HepG2 (cell line): ENCODE results near the gene GLIS2. TPM values are rescaled to one million over a fixed set of nuclear protein-coding genes. Genes with fewer than 3 reads are reported as not detected.
A peak's percentile ranks its signal among the peaks of the same experiment; 100 is the strongest.

Experiments used
- ARNTL ChIP-seq: sonication (generic); formaldehyde crosslinking; IDR thresholded peaks from 2 replicates; pipeline ENCODE4 v1.4.0; 2020; ENCODE audit warnings: mild to moderate bottlenecking, missing genetic modification reagents
- CENPX ChIP-seq: sonication (generic); formaldehyde crosslinking; IDR thresholded peaks from 2 replicates; pipeline ENCODE4 v1.9.0; 2021; ENCODE audit warnings: mild to moderate bottlenecking, missing genetic modification reagents, moderate library complexity
- FOXJ3 ChIP-seq: sonication (generic); formaldehyde crosslinking; IDR thresholded peaks from 2 replicates; pipeline ENCODE4 v1.4.0; 2020; ENCODE audit warnings: missing genetic modification reagents, mild to moderate bottlenecking, borderline replicate concordance
- IKZF1 ChIP-seq: fragments of 450-650 bp; IDR thresholded peaks from 2 replicates; pipeline ENCODE4 v1.7.1; 2016
- IRX3 ChIP-seq: sonication (generic); formaldehyde crosslinking; IDR thresholded peaks from 2 replicates; pipeline ENCODE4 v1.8.1; 2023; ENCODE audit warnings: mild to moderate bottlenecking, low read depth, missing genetic modification reagents, borderline replicate concordance
- KLF9 ChIP-seq: IDR thresholded peaks from 2 replicates; pipeline ENCODE4 v1.6.1; 2016; ENCODE audit warnings: low read depth
- MIXL1 ChIP-seq: IDR thresholded peaks from 2 replicates; pipeline ENCODE4 v1.6.1; 2016
- NKX3-1 ChIP-seq: sonication (generic); formaldehyde crosslinking; IDR thresholded peaks from 2 replicates; pipeline ENCODE4 v1.5.0; 2020; ENCODE audit warnings: missing genetic modification reagents
- POLR2AphosphoS2 ChIP-seq: IDR thresholded peaks from 2 replicates; pipeline ENCODE4 v1.6.1; 2011; ENCODE audit warnings: low read depth, low read length, improper control_type of control experiment
- RFXANK ChIP-seq: IDR thresholded peaks from 2 replicates; pipeline ENCODE4 v1.6.1; 2016
- RFXAP ChIP-seq: sonication (generic); formaldehyde crosslinking; IDR thresholded peaks from 2 replicates; pipeline ENCODE4 v1.4.0; 2020; ENCODE audit warnings: missing genetic modification reagents, borderline replicate concordance
- RXRB ChIP-seq: IDR thresholded peaks from 2 replicates; pipeline ENCODE4 v1.6.1; 2016; ENCODE audit warnings: borderline replicate concordance, missing genetic modification reagents, missing compliant biosample characterization
- SALL2 ChIP-seq: sonication (generic); formaldehyde crosslinking; IDR thresholded peaks from 2 replicates; pipeline ENCODE4 v1.8.1; 2023; ENCODE audit warnings: mild to moderate bottlenecking, missing genetic modification reagents, inconsistent platforms
- SMC3 ChIP-seq: IDR thresholded peaks from 2 replicates; pipeline ENCODE4 v1.6.1; 2011; ENCODE audit warnings: low read length, improper control_type of control experiment
- ZBTB38 ChIP-seq: sonication (generic); formaldehyde crosslinking; IDR thresholded peaks from 2 replicates; pipeline ENCODE4 v1.5.1; 2020; ENCODE audit warnings: mild to moderate bottlenecking, missing genetic modification reagents
- ZNF563 ChIP-seq: sonication (generic); formaldehyde crosslinking; IDR thresholded peaks from 2 replicates; pipeline ENCODE4 v1.8.0; 2022; ENCODE audit warnings: mild to moderate bottlenecking, moderate library complexity, missing genetic modification reagents
- ZNF777 ChIP-seq: sonication (generic); formaldehyde crosslinking; IDR thresholded peaks from 2 replicates; pipeline ENCODE4 v1.4.0; 2020; ENCODE audit warnings: missing genetic modification reagents
- ZNF788 ChIP-seq: sonication (generic); formaldehyde crosslinking; IDR thresholded peaks from 2 replicates; pipeline ENCODE4 v1.5.0; 2020; ENCODE audit warnings: mild to moderate bottlenecking, missing genetic modification reagents, borderline replicate concordance
- ZNF883 ChIP-seq: sonication (generic); formaldehyde crosslinking; IDR thresholded peaks from 2 replicates; pipeline ENCODE4 v1.5.1; 2020; ENCODE audit warnings: mild to moderate bottlenecking, missing genetic modification reagents; ENCODE audit errors: not compliant biosample characterization
- ZNF891 ChIP-seq: sonication (generic); formaldehyde crosslinking; IDR thresholded peaks from 2 replicates; pipeline ENCODE4 v1.5.0; 2020; ENCODE audit warnings: mild to moderate bottlenecking, missing genetic modification reagents
- ZZZ3 ChIP-seq: sonication (generic); formaldehyde crosslinking; IDR thresholded peaks from 2 replicates; pipeline ENCODE4 v1.4.0; 2020; ENCODE audit warnings: missing genetic modification reagents, mild to moderate bottlenecking, borderline replicate concordance
- polyA plus RNA-seq, 8 experiments: library from polyadenylated mRNA; depleted of rRNA in 3 of 8; stranded (reverse) in 7 of 8; unstranded in 1 of 8; fragments of >200 nt; fragmentation: Illumina TruSeq in 4 of 8; extraction: Trizol in 4 of 8; gene quantifications; 2 replicates each; pipeline versions ENCODE4 v1.2.1 to v1.2.3, GENCODE V29; 2011 to 2016; ENCODE audit warnings: low read depth in 4 of 8, missing spikeins in 1 of 8, mixed read lengths in 1 of 8; ENCODE audit not compliant: insufficient read depth in 1 of 8
- total RNA-seq, 5 experiments: library from RNA; depleted of rRNA; stranded (reverse); fragments of >200 nt; fragmentation: Illumina TruSeq; extraction: Trizol; gene quantifications; 2 replicates each; pipeline ENCODE4 v1.2.3, GENCODE V29; 2016; ENCODE audit warnings: low read depth in 1 of 5
- TF ChIP-seq, protein P1 (sequence below): IDR thresholded peaks from 2 replicates; pipeline ENCODE4 v1.6.1; 2016
- TF ChIP-seq, protein P2 (sequence below): sonication (generic); formaldehyde crosslinking; IDR thresholded peaks from 2 replicates; pipeline ENCODE4 v1.4.0; 2020; ENCODE audit warnings: missing genetic modification reagents
- TF ChIP-seq, protein P3 (sequence below): sonication (generic); formaldehyde crosslinking; IDR thresholded peaks from 2 replicates; pipeline ENCODE4 v1.4.0; 2020; ENCODE audit warnings: missing genetic modification reagents
- TF ChIP-seq, protein P4 (sequence below): sonication (generic); formaldehyde crosslinking; IDR thresholded peaks from 2 replicates; pipeline ENCODE4 v1.4.0; 2020; ENCODE audit warnings: mild to moderate bottlenecking, missing genetic modification reagents

The GLIS2 gene
- total and polyA plus RNA-seq, 2 of the 13 experiments (the other 11 are each of a cell fraction or from before 2014, with no cell fraction given): 0.28 to 0.29 TPM

DNA sequence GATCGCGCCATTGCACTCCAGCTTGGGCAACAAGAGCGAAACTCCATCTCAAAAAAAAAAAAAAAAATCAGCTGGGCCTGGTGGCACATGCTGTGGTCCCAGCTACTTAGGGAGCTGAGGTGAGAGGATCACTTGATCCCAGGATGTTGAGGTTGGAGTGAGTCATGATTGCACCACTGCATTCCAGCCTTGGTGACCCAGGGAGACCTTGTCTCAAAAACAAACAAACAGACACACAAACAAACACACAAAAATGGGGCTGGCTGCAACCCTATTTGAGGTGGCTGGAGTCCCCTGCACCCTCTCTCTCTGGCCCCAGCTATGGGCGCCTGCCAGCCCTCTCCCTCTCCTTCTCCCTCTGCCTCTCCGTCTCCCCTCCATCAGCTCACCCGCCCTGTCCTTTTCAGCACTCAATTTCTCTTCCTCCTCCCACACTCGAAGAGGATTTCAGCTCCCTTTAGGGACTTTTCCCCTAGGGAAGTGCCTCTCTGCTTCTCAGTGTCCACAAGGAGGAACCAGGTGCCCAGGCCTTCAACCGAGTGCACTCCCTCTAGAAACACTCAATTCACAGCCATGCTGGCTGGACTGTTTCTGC lies 25.5 kb upstream of the GLIS2 start (continued):
- TF ChIP-seq NKX3-1 (no peak), SMC3 (no peak; the same call in 1 of the 2 replicates), RFXANK (no peak), POLR2AphosphoS2 (no peak), IRX3 (CRISPR knock-in tag) (no peak), ZNF777 (no peak), ZZZ3 (no peak), ZNF788 (CRISPR knock-in tag) (no peak), ZNF891 (CRISPR knock-in tag) (no peak), KLF9 (CRISPR knock-in tag) (no peak), ZBTB38 (CRISPR knock-in tag) (peak; percentile 41; the same call in 1 of the 2 replicates), ZNF883 (CRISPR knock-in tag) (no peak), RXRB (CRISPR knock-in tag) (peak; percentile 81), CENPX (CRISPR knock-in tag) (no peak), RFXAP (CRISPR knock-in tag) (no peak), ZNF563 (CRISPR knock-in tag) (no peak; the same call in 1 of the 2 replicates), FOXJ3 (CRISPR knock-in tag) (no peak), IKZF1 (no peak), MIXL1 (CRISPR knock-in tag) (no peak), ARNTL (CRISPR knock-in tag) (no peak), SALL2 (CRISPR knock-in tag) (no peak)
- TF ChIP-seq, protein P1, sequence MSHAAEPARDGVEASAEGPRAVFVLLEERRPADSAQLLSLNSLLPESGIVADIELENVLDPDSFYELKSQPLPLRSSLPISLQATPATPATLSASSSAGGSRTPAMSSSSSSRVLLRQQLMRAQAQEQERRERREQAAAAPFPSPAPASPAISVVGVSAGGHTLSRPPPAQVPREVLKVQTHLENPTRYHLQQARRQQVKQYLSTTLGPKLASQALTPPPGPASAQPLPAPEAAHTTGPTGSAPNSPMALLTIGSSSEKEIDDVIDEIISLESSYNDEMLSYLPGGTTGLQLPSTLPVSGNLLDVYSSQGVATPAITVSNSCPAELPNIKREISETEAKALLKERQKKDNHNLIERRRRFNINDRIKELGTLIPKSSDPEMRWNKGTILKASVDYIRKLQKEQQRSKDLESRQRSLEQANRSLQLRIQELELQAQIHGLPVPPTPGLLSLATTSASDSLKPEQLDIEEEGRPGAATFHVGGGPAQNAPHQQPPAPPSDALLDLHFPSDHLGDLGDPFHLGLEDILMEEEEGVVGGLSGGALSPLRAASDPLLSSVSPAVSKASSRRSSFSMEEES (CRISPR knock-in tag): peak; percentile 73
- TF ChIP-seq, protein P2, sequence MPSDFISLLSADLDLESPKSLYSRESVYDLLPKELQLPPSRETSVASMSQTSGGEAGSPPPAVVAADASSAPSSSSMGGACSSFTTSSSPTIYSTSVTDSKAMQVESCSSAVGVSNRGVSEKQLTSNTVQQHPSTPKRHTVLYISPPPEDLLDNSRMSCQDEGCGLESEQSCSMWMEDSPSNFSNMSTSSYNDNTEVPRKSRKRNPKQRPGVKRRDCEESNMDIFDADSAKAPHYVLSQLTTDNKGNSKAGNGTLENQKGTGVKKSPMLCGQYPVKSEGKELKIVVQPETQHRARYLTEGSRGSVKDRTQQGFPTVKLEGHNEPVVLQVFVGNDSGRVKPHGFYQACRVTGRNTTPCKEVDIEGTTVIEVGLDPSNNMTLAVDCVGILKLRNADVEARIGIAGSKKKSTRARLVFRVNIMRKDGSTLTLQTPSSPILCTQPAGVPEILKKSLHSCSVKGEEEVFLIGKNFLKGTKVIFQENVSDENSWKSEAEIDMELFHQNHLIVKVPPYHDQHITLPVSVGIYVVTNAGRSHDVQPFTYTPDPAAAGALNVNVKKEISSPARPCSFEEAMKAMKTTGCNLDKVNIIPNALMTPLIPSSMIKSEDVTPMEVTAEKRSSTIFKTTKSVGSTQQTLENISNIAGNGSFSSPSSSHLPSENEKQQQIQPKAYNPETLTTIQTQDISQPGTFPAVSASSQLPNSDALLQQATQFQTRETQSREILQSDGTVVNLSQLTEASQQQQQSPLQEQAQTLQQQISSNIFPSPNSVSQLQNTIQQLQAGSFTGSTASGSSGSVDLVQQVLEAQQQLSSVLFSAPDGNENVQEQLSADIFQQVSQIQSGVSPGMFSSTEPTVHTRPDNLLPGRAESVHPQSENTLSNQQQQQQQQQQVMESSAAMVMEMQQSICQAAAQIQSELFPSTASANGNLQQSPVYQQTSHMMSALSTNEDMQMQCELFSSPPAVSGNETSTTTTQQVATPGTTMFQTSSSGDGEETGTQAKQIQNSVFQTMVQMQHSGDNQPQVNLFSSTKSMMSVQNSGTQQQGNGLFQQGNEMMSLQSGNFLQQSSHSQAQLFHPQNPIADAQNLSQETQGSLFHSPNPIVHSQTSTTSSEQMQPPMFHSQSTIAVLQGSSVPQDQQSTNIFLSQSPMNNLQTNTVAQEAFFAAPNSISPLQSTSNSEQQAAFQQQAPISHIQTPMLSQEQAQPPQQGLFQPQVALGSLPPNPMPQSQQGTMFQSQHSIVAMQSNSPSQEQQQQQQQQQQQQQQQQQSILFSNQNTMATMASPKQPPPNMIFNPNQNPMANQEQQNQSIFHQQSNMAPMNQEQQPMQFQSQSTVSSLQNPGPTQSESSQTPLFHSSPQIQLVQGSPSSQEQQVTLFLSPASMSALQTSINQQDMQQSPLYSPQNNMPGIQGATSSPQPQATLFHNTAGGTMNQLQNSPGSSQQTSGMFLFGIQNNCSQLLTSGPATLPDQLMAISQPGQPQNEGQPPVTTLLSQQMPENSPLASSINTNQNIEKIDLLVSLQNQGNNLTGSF: no peak
- TF ChIP-seq, protein P3, sequence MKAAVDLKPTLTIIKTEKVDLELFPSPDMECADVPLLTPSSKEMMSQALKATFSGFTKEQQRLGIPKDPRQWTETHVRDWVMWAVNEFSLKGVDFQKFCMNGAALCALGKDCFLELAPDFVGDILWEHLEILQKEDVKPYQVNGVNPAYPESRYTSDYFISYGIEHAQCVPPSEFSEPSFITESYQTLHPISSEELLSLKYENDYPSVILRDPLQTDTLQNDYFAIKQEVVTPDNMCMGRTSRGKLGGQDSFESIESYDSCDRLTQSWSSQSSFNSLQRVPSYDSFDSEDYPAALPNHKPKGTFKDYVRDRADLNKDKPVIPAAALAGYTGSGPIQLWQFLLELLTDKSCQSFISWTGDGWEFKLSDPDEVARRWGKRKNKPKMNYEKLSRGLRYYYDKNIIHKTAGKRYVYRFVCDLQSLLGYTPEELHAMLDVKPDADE: no peak
- TF ChIP-seq, protein P4, sequence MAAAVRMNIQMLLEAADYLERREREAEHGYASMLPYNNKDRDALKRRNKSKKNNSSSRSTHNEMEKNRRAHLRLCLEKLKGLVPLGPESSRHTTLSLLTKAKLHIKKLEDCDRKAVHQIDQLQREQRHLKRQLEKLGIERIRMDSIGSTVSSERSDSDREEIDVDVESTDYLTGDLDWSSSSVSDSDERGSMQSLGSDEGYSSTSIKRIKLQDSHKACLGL: no peak
